DND-41 (cell line): ENCODE data around the gene ZFHX3.

Experiments used
- ATAC-seq: fragments of 200-7000 bp; cut with Tn5 transposase; 3 replicates; pipeline ENCODE4 v1.9.1; 2021; ENCODE audit warnings: low read depth; ENCODE audit not compliant: insufficient read depth
- DNase-seq: peaks from one replicate; pipeline ENCODE4 v3.0.0-alpha.2; 2020
- H2AFZ ChIP-seq: 2 replicates; pipeline ENCODE4 v1.6.0; 2012; ENCODE audit warnings: low read depth, low read length
- H3K27ac ChIP-seq: 2 replicates; pipeline ENCODE4 v1.5.1; 2012; ENCODE audit warnings: low read length, inconsistent platforms
- H3K27me3 ChIP-seq: fragments of 200-600 bp; sonication (generic); 2 replicates; pipeline ENCODE4 v1.6.0; 2012; ENCODE audit warnings: low read length, mild to moderate bottlenecking, inconsistent platforms; ENCODE audit not compliant: insufficient read depth, poor library complexity
- H3K36me3 ChIP-seq: 2 replicates; pipeline ENCODE4 v1.5.1; 2012; ENCODE audit warnings: low read length, inconsistent platforms; ENCODE audit not compliant: insufficient read depth
- H3K4me1 ChIP-seq: 2 replicates; pipeline ENCODE4 v1.5.1; 2012; ENCODE audit warnings: mild to moderate bottlenecking, low read length; ENCODE audit not compliant: insufficient read depth
- H3K4me2 ChIP-seq: 2 replicates; pipeline ENCODE4 v1.6.0; 2012; ENCODE audit warnings: mild to moderate bottlenecking, moderate library complexity, low read length, inconsistent platforms; ENCODE audit not compliant: insufficient read depth
- H3K4me3 ChIP-seq, 2 experiments: fragments of 200-600 bp in 1 of 2; shearing (Covaris generic) in 1 of 2; 2 replicates each; pipeline ENCODE4 v1.5.1; 2012 to 2016; ENCODE audit warnings: inconsistent platforms in 2 of 2, low read length in 2 of 2, mild to moderate bottlenecking in 2 of 2, low read depth in 1 of 2, moderate library complexity in 1 of 2
- H3K79me2 ChIP-seq: 2 replicates; pipeline ENCODE4 v1.6.0; 2012; ENCODE audit warnings: low read length, inconsistent platforms; ENCODE audit not compliant: insufficient read depth
- H3K9ac ChIP-seq: 2 replicates; pipeline ENCODE4 v1.6.0; 2012; ENCODE audit warnings: low read depth, mild to moderate bottlenecking, inconsistent platforms, low read length, moderate library complexity
- H3K9me3 ChIP-seq: 2 replicates; pipeline ENCODE4 v1.5.1; 2012; ENCODE audit warnings: low read length, moderate library complexity, mild to moderate bottlenecking, inconsistent platforms; ENCODE audit not compliant: insufficient read depth, severe bottlenecking
- H4K20me1 ChIP-seq: 2 replicates; pipeline ENCODE4 v1.6.0; 2012; ENCODE audit warnings: low read length; ENCODE audit not compliant: insufficient read depth
- EZH2 ChIP-seq: IDR thresholded peaks from 3 replicates; pipeline ENCODE4 v1.6.1; 2012; ENCODE audit warnings: borderline replicate concordance, low read depth, mild to moderate bottlenecking, moderate library complexity, low read length, inconsistent platforms; ENCODE audit not compliant: severe bottlenecking
- TF ChIP-seq, protein P1 (sequence below): IDR thresholded peaks from 2 replicates; pipeline ENCODE4 v1.5.1; 2012; ENCODE audit warnings: borderline replicate concordance, low read length, moderate library complexity, mild to moderate bottlenecking; ENCODE audit not compliant: poor library complexity, severe bottlenecking; ENCODE audit errors: extremely low read depth

The ZFHX3 gene

DNA sequence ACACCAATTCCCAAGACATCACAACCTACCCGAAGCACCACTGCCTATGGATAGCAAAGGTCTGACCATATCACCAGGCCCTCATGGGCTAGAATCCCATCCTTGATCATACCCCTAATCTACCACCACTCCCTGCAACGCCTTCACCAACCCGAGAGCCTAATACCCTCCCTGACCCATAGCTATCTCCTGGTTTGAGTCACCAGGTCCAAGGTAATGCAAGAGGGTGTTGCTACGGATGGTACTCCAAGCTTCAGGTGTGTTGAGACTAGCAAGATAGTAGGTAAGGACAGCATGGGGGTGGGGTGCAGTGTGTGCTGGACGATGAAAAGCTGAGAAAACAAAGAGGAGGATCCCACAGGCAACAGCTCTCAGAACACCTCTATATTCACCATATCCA, 258.0 kb downstream of the ZFHX3 start:
- H3K4me2 ChIP-seq = no peak overlapping the region
- DNase-seq (no peak), ATAC-seq (no peak)
- H3K27ac ChIP-seq = no peak overlapping the region
- H3K9ac ChIP-seq = no peak overlapping the region
- no peaks in the 10 kb centered on the region for H4K20me1 ChIP-seq
- H3K4me1 ChIP-seq = no peaks in the 10 kb centered on the region
- no peaks in the 10 kb centered on the region for H3K79me2 ChIP-seq
- no peaks in the 10 kb centered on the region for H3K27me3 ChIP-seq
- TF ChIP-seq, protein P1, sequence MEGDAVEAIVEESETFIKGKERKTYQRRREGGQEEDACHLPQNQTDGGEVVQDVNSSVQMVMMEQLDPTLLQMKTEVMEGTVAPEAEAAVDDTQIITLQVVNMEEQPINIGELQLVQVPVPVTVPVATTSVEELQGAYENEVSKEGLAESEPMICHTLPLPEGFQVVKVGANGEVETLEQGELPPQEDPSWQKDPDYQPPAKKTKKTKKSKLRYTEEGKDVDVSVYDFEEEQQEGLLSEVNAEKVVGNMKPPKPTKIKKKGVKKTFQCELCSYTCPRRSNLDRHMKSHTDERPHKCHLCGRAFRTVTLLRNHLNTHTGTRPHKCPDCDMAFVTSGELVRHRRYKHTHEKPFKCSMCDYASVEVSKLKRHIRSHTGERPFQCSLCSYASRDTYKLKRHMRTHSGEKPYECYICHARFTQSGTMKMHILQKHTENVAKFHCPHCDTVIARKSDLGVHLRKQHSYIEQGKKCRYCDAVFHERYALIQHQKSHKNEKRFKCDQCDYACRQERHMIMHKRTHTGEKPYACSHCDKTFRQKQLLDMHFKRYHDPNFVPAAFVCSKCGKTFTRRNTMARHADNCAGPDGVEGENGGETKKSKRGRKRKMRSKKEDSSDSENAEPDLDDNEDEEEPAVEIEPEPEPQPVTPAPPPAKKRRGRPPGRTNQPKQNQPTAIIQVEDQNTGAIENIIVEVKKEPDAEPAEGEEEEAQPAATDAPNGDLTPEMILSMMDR = no peak
- no peak for TF ChIP-seq EZH2
- H3K4me3 ChIP-seq = no peak overlapping the region
- H3K36me3 ChIP-seq = peaks cover 43% of the 10 kb centered on the region
- H2AFZ ChIP-seq = no peak overlapping the region
- H3K9me3 ChIP-seq = no peaks in the 10 kb centered on the region

- no peak for ATAC-seq
- Histone ChIP-seq H3K27ac (no peak overlapping the region), H3K36me3 (peaks cover 43% of the 10 kb centered on the region), H3K4me2 (no peak overlapping the region), H3K4me1 (no peaks in the 10 kb centered on the region), H2AFZ (no peak overlapping the region), H3K4me3 (no peak overlapping the region), H3K9me3 (no peaks in the 10 kb centered on the region), H3K9ac (no peak overlapping the region), H3K27me3 (no peaks in the 10 kb centered on the region), H4K20me1 (no peaks in the 10 kb centered on the region), H3K79me2 (no peaks in the 10 kb centered on the region)
- no peak for DNase-seq
- TF ChIP-seq, protein P1 = no peak
- no peak for TF ChIP-seq EZH2
Measured at GRCh38 chr16:72789465-72789864, 258.5 kb downstream of the ZFHX3 start.

- no peak for ATAC-seq
Measured at GRCh38 chr16:72788269-72788809, 259.6 kb downstream of the ZFHX3 start.

More at GRCh38 chr16:72788269-72788809, 259.6 kb downstream of the ZFHX3 start:
- Histone ChIP-seq H3K4me2 (no peak overlapping the region), H3K27ac (no peak overlapping the region), H3K4me3 (no peak overlapping the region), H3K9ac (no peak overlapping the region), H3K9me3 (no peaks in the 10 kb centered on the region), H3K27me3 (no peaks in the 10 kb centered on the region), H3K36me3 (peaks cover 36% of the 10 kb centered on the region), H4K20me1 (no peaks in the 10 kb centered on the region), H3K79me2 (no peaks in the 10 kb centered on the region), H2AFZ (no peak overlapping the region), H3K4me1 (no peaks in the 10 kb centered on the region)
- DNase-seq = no peak
- TF ChIP-seq, protein P1 = no peak
- TF ChIP-seq EZH2 = no peak
